AG09309 (cell line): ENCODE results near the gene ACOXL.
A peak's percentile ranks its signal among the peaks of the same experiment; 100 is the strongest.

Source experiments
- DNase-seq: peaks from one replicate; pipeline ENCODE4 v3.0.0-alpha.2; 2010; ENCODE audit warnings: low read depth
- H3K4me3 ChIP-seq: 2 replicates; pipeline ENCODE4 v1.5.1; 2011; ENCODE audit warnings: mild to moderate bottlenecking, low read depth, low read length, moderate library complexity; ENCODE audit not compliant: control insufficient read depth
- CTCF ChIP-seq: IDR thresholded peaks from 2 replicates; pipeline ENCODE4 v1.5.1; 2011; ENCODE audit warnings: mild to moderate bottlenecking, low read depth, low read length, inconsistent platforms; ENCODE audit not compliant: insufficient read depth, control insufficient read depth; ENCODE audit errors: missing control alignments

The ACOXL gene

DNA sequence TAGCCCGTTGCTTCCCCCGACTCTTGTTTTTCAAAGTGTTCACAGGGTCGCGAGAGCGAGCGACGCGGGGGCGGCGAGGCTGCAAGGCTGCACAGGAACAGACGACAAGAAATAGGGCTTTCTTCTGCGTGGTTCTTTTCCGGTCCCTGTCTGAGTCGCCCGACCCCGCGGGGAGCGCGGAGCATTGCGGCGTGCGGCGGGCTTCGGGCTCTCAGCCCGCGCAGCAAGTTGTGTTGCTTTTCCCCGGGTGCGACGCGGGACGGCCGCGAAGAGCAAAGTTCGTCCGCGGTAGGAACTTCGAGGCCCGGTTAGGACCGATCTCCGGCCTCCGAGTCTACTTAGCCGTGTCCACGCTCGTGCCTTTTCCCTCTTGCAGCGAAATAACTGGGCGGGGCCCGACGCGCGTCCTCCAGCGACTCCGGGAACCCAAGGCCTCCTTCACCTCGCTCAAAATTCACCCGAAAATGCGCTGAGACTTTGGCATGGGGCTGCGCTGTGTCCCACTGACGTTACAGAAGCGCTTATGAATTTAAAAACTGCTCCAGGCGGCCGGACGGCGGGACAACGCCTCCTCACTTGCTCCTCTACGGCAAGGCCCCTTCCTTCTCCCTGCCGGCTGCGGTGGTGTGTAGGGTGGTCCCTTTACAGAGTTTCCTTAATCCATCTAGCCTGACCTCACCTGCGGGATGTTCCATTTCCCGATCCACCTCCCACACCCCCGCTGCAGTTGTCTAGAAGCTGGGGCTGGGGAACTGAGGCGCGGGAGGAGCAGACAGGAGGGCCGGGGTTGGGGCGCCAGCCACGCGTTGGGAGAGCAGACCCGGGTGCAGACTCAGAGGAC, 386.8 kb downstream of the ACOXL start:
- no peak for TF ChIP-seq CTCF
- no peak for DNase-seq
- no peak overlapping the region for H3K4me3 ChIP-seq

DNA sequence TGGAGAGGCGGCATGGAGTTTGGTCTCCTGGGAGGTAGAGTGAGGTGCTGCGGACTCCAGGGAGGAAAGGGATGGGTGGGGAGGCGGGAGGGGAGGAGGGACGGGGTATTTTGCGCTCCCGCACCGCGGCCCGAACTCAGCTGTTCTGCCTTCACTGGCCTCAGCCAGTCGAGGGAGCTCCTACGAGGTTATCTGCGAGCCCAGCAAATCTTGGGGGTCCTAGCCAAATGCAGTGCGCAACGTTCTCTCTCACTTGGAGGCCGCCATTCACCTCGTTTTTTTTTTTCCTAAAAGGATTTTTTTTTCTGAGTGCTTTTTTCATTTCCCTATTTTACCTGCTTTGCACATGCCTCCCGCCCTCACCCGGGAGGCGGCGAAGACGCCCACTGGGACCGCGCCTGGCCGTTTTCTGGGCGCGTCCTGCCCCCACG, 387.5 kb downstream of the ACOXL start:
- no peak for TF ChIP-seq CTCF
- DNase-seq = no peak
- H3K4me3 ChIP-seq = peak overlapping the region; percentile 76

DNA sequence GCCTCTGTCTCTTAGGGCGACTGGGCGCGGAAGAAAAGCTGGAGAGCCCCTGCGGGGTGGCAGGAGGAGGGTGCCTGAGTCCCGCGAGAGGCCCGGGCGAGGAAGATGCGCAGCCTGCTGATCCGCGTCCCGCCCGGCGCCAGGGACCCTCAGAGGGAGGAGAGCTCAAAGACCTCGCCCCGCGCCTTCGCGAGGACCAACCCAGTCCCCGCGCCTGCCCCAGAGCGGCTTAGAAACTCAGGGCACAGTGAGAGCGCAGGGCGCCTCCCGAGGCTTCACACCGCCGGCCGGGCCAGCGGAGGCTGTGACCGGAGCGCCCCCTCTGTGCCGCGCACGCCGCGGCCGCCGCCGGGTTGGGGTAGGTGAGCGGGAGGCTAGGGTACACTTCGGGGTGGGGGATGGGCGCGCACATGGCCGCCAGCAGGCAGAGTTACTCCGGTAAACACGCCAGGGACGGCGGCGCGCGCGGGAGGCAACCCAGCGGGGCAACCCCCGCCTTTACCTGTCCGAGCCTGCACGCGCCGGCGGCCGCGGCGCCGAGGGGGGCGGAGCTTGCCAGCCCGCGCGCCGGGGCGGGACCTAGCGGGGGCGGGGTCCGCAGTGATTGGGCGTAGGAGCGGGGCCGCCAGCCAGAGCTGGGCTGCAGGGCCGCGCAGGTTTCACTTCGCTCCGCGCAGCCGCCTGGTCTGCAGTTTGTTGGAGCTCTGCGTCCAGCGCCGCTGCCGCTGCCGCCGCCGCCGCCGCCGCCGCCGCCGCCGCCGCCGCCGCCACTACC, 388.1 kb downstream of the ACOXL start, which contains the start of gene BCL2L11:
TSS of gene BCL2L11 (plus strand) at position 662 of the 775 bp plus-strand sequence. CDS start 2,832 bp downstream, outside the sequence.
- H3K4me3 ChIP-seq = peak within 1 kb of the TSS; percentile 76
- no peak for TF ChIP-seq CTCF

GRCh38 chr2:111121028-111121827, 388.9 kb downstream of the ACOXL start:
- no peak for DNase-seq
- no peak for TF ChIP-seq CTCF

More for the DNA sequence above, 388.1 kb downstream of the ACOXL start, which contains the start of gene BCL2L11:
- DNase-seq = peak; percentile 49

GRCh38 chr2:111121828-111122630, 389.7 kb downstream of the ACOXL start:
- no peak for TF ChIP-seq CTCF
- H3K4me3 ChIP-seq = peak overlapping the region; percentile 76
- DNase-seq = peak; percentile 42

More at GRCh38 chr2:111121028-111121827, 388.9 kb downstream of the ACOXL start:
- H3K4me3 ChIP-seq = peak overlapping the region; percentile 76
